Smooth muscle cell of the brain vasculature (primary cell): ENCODE data around the gene DAPK1.

ENCODE experiments used
- DNase-seq: peaks from one replicate; pipeline ENCODE4 v3.0.0-alpha.2; 2012; ENCODE audit warnings: low read depth, low spot score

The DAPK1 gene

GRCh38 chr9:87712801-87713277 is 215.2 kb downstream of the DAPK1 start:
- DNase-seq, result no peak

GRCh38 chr9:87713278-87713987 is 215.8 kb downstream of the DAPK1 start:
- peak; percentile 95 for DNase-seq

- DNase-seq, result no peak
These were observed 216.3 kb downstream of the DAPK1 start for GRCh38 chr9:87713988-87714330.

GRCh38 chr9:87714819-87715218 is 217.2 kb downstream of the DAPK1 start:
- DNase-seq, result no peak

- no peak for DNase-seq
These were observed 218.5 kb downstream of the DAPK1 start for GRCh38 chr9:87716141-87716540.

GRCh38 chr9:87717456-87717855 is 219.8 kb downstream of the DAPK1 start:
- DNase-seq, result no peak

- no peak for DNase-seq
These were observed 220.6 kb downstream of the DAPK1 start for GRCh38 chr9:87718231-87718630.

- no peak for DNase-seq
These were observed 221.4 kb downstream of the DAPK1 start for GRCh38 chr9:87718852-87719612.

GRCh38 chr9:87720173-87720572 is 222.5 kb downstream of the DAPK1 start:
- DNase-seq, result no peak

GRCh38 chr9:87722393-87723088 is 224.9 kb downstream of the DAPK1 start:
- no peak for DNase-seq

- no peak for DNase-seq
These were observed 227.8 kb downstream of the DAPK1 start for GRCh38 chr9:87725356-87725899.

- DNase-seq, result no peak
These were observed 228.4 kb downstream of the DAPK1 start, which contains the start of gene CTSL for GRCh38 chr9:87725900-87726709. CTSL (plus strand) TSS chr9:87726119; CDS start chr9:87727604, 1,485 bp downstream.

GRCh38 chr9:87729246-87729645 is 231.6 kb downstream of the DAPK1 start:
- no peak for DNase-seq

- DNase-seq, result no peak
These were observed 233.7 kb downstream of the DAPK1 start for GRCh38 chr9:87731321-87731720.

GRCh38 chr9:87732344-87732743 is 234.7 kb downstream of the DAPK1 start:
- DNase-seq, result no peak

GRCh38 chr9:87732756-87733155 is 235.1 kb downstream of the DAPK1 start:
- no peak for DNase-seq

- DNase-seq, result no peak
These were observed 235.8 kb downstream of the DAPK1 start for GRCh38 chr9:87733273-87734052.

- no peak for DNase-seq
These were observed 236.4 kb downstream of the DAPK1 start for GRCh38 chr9:87734106-87734505.

GRCh38 chr9:87739546-87739945 is 241.9 kb downstream of the DAPK1 start:
- DNase-seq, result no peak

- DNase-seq, result no peak
These were observed 242.5 kb downstream of the DAPK1 start for GRCh38 chr9:87740209-87740608.
